H9 (cell line): ENCODE data around the gene SPCS2. TPM values are rescaled to one million over a fixed set of nuclear protein-coding genes. Genes with fewer than 3 reads are reported as not detected.
A peak's percentile ranks its signal among the peaks of the same experiment; 100 is the strongest.

Experiments
- DNase-seq: peaks from one replicate; pipeline ENCODE4 v3.0.0-alpha.2; 2017
- H2AFZ ChIP-seq: one replicate; pipeline ENCODE4 v1.6.1; 2013; ENCODE audit warnings: mild to moderate bottlenecking, low read length, control low read depth, moderate library complexity
- H2AK5ac ChIP-seq: 2 replicates; pipeline ENCODE4 v1.6.1; 2013; ENCODE audit warnings: low read length, control low read depth, mixed read lengths; ENCODE audit not compliant: insufficient read length
- H2BK120ac ChIP-seq: one replicate; pipeline ENCODE4 v1.6.1; 2013; ENCODE audit warnings: low read depth, mild to moderate bottlenecking, low read length, control low read depth, inconsistent platforms; ENCODE audit not compliant: poor library complexity, severe bottlenecking
- H2BK12ac ChIP-seq: 2 replicates; pipeline ENCODE4 v1.6.1; 2013; ENCODE audit warnings: low read length, control low read depth, mixed read lengths, low read depth; ENCODE audit not compliant: insufficient read length
- H2BK15ac ChIP-seq: 2 replicates; pipeline ENCODE4 v1.6.1; 2013; ENCODE audit warnings: low read depth, low read length, control low read depth
- H2BK20ac ChIP-seq: one replicate; pipeline ENCODE4 v1.6.1; 2013; ENCODE audit warnings: low read depth, mild to moderate bottlenecking, low read length, control low read depth, inconsistent platforms; ENCODE audit not compliant: poor library complexity, severe bottlenecking
- H2BK5ac ChIP-seq: 2 replicates; pipeline ENCODE4 v1.6.1; 2013; ENCODE audit warnings: low read length, control low read depth, mixed read lengths; ENCODE audit not compliant: insufficient read length
- H3K14ac ChIP-seq: 2 replicates; pipeline ENCODE4 v1.6.1; 2013; ENCODE audit warnings: low read length, control low read depth; ENCODE audit not compliant: insufficient read depth
- H3K18ac ChIP-seq: 2 replicates; pipeline ENCODE4 v1.6.1; 2013; ENCODE audit warnings: low read depth, mild to moderate bottlenecking, mixed read lengths, low read length, control low read depth; ENCODE audit not compliant: insufficient read length
- H3K23ac ChIP-seq: 2 replicates; pipeline ENCODE4 v1.6.1; 2013; ENCODE audit warnings: low read length, control low read depth, mixed read lengths, low read depth; ENCODE audit not compliant: insufficient read length
- H3K23me2 ChIP-seq: 2 replicates; pipeline ENCODE4 v1.6.1; 2013; ENCODE audit warnings: low read depth, mild to moderate bottlenecking, mixed read lengths, low read length, control low read depth; ENCODE audit not compliant: insufficient read length, poor library complexity, severe bottlenecking
- H3K27ac ChIP-seq: 2 replicates; pipeline ENCODE4 v1.5.1; 2013; ENCODE audit warnings: low read length, control low read depth, mixed read lengths, low read depth; ENCODE audit not compliant: insufficient read length
- H3K27me3 ChIP-seq: 2 replicates; pipeline ENCODE4 v1.6.1; 2013; ENCODE audit warnings: low read length, control low read depth, inconsistent platforms; ENCODE audit not compliant: insufficient read depth
- H3K4ac ChIP-seq: 2 replicates; pipeline ENCODE4 v1.6.1; 2013; ENCODE audit warnings: low read depth, mild to moderate bottlenecking, control low read depth, inconsistent platforms, low read length, moderate library complexity
- H3K4me1 ChIP-seq: 2 replicates; pipeline ENCODE4 v1.6.1; 2013; ENCODE audit warnings: low read length, control low read depth, inconsistent platforms; ENCODE audit not compliant: insufficient read depth
- H3K4me2 ChIP-seq: 2 replicates; pipeline ENCODE4 v1.6.1; 2013; ENCODE audit warnings: low read length, control low read depth, mixed read lengths; ENCODE audit not compliant: insufficient read length, insufficient read depth
- H3K56ac ChIP-seq: 2 replicates; pipeline ENCODE4 v1.6.1; 2013; ENCODE audit warnings: low read depth, mild to moderate bottlenecking, mixed read lengths, low read length, control low read depth; ENCODE audit not compliant: insufficient read length
- H3K79me1 ChIP-seq: 2 replicates; pipeline ENCODE4 v1.6.1; 2013; ENCODE audit warnings: low read depth, mild to moderate bottlenecking, moderate library complexity, low read length, control low read depth, inconsistent platforms; ENCODE audit not compliant: insufficient read depth, poor library complexity, severe bottlenecking
- H3K79me2 ChIP-seq: 2 replicates; pipeline ENCODE4 v1.6.1; 2013; ENCODE audit warnings: low read length, control low read depth, inconsistent platforms; ENCODE audit not compliant: insufficient read depth
- H3K9ac ChIP-seq: 2 replicates; pipeline ENCODE4 v1.6.1; 2013; ENCODE audit warnings: low read length, control low read depth, mixed read lengths; ENCODE audit not compliant: insufficient read length; ENCODE audit errors: extremely low read depth
- H3K9me3 ChIP-seq: one replicate; pipeline ENCODE4 v1.6.1; 2013; ENCODE audit warnings: low read depth, low read length, inconsistent platforms; ENCODE audit not compliant: control insufficient read depth
- H3T11ph ChIP-seq: one replicate; pipeline ENCODE4 v1.6.1; 2013; ENCODE audit warnings: mild to moderate bottlenecking, low read length, control low read depth, inconsistent platforms
- H4K20me1 ChIP-seq: one replicate; pipeline ENCODE4 v1.6.1; 2013; ENCODE audit not compliant: control insufficient read depth, insufficient read length, insufficient read depth
- H4K5ac ChIP-seq: 2 replicates; pipeline ENCODE4 v1.6.1; 2013; ENCODE audit warnings: low read depth, mild to moderate bottlenecking, mixed read lengths, low read length, control low read depth; ENCODE audit not compliant: insufficient read length
- H4K8ac ChIP-seq: replicated peaks from 2 replicates; pipeline ENCODE4 v1.6.1; 2013; ENCODE audit warnings: low read length, control low read depth, mixed read lengths, low read depth; ENCODE audit not compliant: insufficient read length
- H4K91ac ChIP-seq: 2 replicates; pipeline ENCODE4 v1.6.1; 2013; ENCODE audit warnings: low read depth, mild to moderate bottlenecking, moderate library complexity, mixed read lengths, low read length, control low read depth; ENCODE audit not compliant: insufficient read length
- H3K27ac Mint-ChIP-seq, 3 experiments: 2 replicates in 2 of 3; 3 replicates in 1 of 3; pipeline ENCODE4 v1.8.0; 2020 to 2021; ENCODE audit warnings: mixed read lengths in 3 of 3, mild to moderate bottlenecking in 1 of 3, moderate library complexity in 1 of 3
- H3K27me3 Mint-ChIP-seq: 2 replicates; pipeline ENCODE4 v1.8.0; 2021; ENCODE audit warnings: low read depth, mild to moderate bottlenecking, moderate library complexity, mixed read lengths
- H3K36me3 Mint-ChIP-seq, 3 experiments: 2 replicates in 2 of 3; 3 replicates in 1 of 3; pipeline ENCODE4 v1.8.0; 2020 to 2021; ENCODE audit warnings: low read depth in 3 of 3, mixed read lengths in 3 of 3; ENCODE audit not compliant: insufficient read depth in 1 of 3
- H3K4me1 Mint-ChIP-seq, 2 experiments: 2 replicates each; pipeline ENCODE4 v1.8.0; 2020; ENCODE audit warnings: mixed read lengths in 2 of 2
- H3K4me3 Mint-ChIP-seq, 2 experiments: 2 replicates in 1 of 2; 3 replicates in 1 of 2; pipeline ENCODE4 v1.8.0; 2020 to 2021; ENCODE audit warnings: mild to moderate bottlenecking in 2 of 2, mixed read lengths in 2 of 2, moderate library complexity in 1 of 2
- H3K9me3 Mint-ChIP-seq, 2 experiments: 2 replicates in 1 of 2; 3 replicates in 1 of 2; pipeline ENCODE4 v1.8.0; 2020; ENCODE audit warnings: mild to moderate bottlenecking in 2 of 2, mixed read lengths in 2 of 2, moderate library complexity in 1 of 2
- CTCF ChIP-seq: fragments of 200-600 bp; sonication (generic); conservative IDR thresholded peaks from 3 replicates; pipeline ENCODE4 v1.8.0; 2021; ENCODE audit warnings: antibody characterized with exemption, mild to moderate bottlenecking
- WGBS: extraction: QIAGEN DNeasy Blood & Tissue Kit; methylation state at CpG from one replicate; pipeline ENCODE4 v1.1.7; 2013; ENCODE audit warnings: missing lambda C conversion rate, low lambda C conversion rate, mixed read lengths; ENCODE audit not compliant: insufficient read length; ENCODE audit errors: extremely low coverage; 5-methylcytosine and 5-hydroxymethylcytosine counted together
- total RNA-seq: library from RNA; stranded (reverse); gene quantifications from 2 replicates; pipeline ENCODE4 v1.2.1, GENCODE V29; 2021

Gene SPCS2
- total RNA-seq, 1 experiment from 2014 or later = 144 TPM

DNA sequence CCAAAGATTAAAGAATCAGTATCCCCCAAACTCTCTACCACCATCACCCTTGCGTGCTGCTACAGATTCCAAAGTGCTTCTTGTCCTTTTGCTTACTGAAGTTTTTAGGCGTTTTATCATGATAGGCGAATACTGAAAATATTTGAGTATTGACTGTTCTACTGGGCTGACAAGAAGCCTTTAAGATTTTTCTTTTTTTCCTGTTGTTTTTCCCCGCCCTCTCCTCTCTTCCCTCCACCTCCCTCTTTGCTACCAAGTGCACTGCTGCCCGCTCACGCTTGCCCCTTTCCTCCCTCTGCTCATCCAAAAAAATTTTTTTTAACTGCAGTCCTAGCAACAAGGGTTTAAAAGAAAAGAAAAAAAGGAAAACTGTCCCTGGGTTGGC lies 679 bp downstream of the SPCS2 start:
- Histone ChIP-seq H3K79me2 (peaks cover 21% of the 10 kb centered on the region), H4K20me1 (no peaks in the 10 kb centered on the region), H3T11ph (no peak overlapping the region), H2BK120ac (no peak overlapping the region), H3K4me1 (no peaks in the 10 kb centered on the region), H2BK20ac (no peak overlapping the region), H2AFZ (no peak overlapping the region), H2AK5ac (no peak overlapping the region), H3K9ac (peak overlapping the region; percentile 89), H3K18ac (no peak overlapping the region), H4K5ac (peak overlapping the region; percentile 27), H2BK5ac (no peak overlapping the region), H3K79me1 (peaks cover 8% of the 10 kb centered on the region), H3K23me2 (peaks cover 5% of the 10 kb centered on the region), H3K27ac (no peak overlapping the region), H2BK15ac (no peak overlapping the region), H3K4me2 (peak overlapping the region; percentile 94), H4K8ac (no peak overlapping the region), H3K56ac (no peak overlapping the region), H4K91ac (no peak overlapping the region), H3K9me3 (no peaks in the 10 kb centered on the region), H3K4ac (no peak overlapping the region), H3K27me3 (no peaks in the 10 kb centered on the region), H2BK12ac (no peak overlapping the region), H3K23ac (no peak overlapping the region), H3K14ac (peak overlapping the region; percentile 95; the same call in 1 of the 2 replicates)
- Mint-ChIP-seq H3K36me3 (peaks cover 0 to 13% (median 6%) of the 10 kb centered on the region in 3 experiments; a peak in 5 of 7 replicates), H3K9me3 (no peaks in the 10 kb centered on the region; a peak in 1 of 5 replicates), H3K4me1 (peaks cover 15 to 16% of the 10 kb centered on the region in 2 experiments), H3K27ac (peak overlapping the region; percentile 97 to 99 (median 97)), H3K4me3 (peak overlapping the region; percentile 96 to 98), H3K27me3 (no peaks in the 10 kb centered on the region)
- TF ChIP-seq CTCF = no peak
- WGBS = no CpG with 5 or more reads among the region's 6 CpGs
- DNase-seq = no peak
